Measurements from ENCODE around the gene KIF16B. TPM values are rescaled to one million over a fixed set of nuclear protein-coding genes. Genes with fewer than 3 reads are reported as not detected.

The KIF16B gene
- total and polyA plus RNA-seq, 10 of the 15 experiments (the other 5 are each of a cell fraction or from before 2014, with no cell fraction given): 0.21 to 5.2 (median 3.0) TPM

DNA sequence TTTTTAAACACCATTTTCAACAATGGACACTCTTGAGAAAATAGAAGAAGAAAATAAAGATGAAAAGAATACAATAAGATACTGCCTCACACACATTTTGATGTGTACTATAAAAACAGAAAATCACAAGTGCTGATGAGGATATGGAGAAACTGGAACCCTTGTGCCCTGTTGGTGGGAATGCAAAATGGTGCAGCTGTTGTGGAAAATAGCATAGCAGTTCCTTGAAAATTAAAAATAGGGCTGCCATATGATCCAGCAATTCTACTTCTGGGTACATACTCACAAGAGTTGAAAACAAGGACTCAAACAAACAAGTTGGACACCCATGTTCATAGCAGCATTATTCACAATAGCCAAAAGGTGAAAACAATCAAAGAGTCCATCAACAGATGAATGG lies 173.0 kb downstream of the KIF16B start:
- SMC1A ChIA-PET (ENCODE audit: uncharacterized antibody, unreplicated experiment): no interaction called here
- Histone ChIP-seq H3K9ac (ENCODE audit: control insufficient read depth, insufficient read depth, low read length) (no peak overlapping the region), H2AFZ (ENCODE audit: control insufficient read depth, low read depth, low read length) (no peak overlapping the region), H3K4me3 (no peak overlapping the region), H3K27me3 (replicated peaks in 1 of 2; ENCODE audit: control insufficient read depth in 2 of 2, insufficient read depth in 2 of 2, low read length in 1 of 2) (no peaks in the 10 kb centered on the region), H3K9me3 (replicated peaks; ENCODE audit: control insufficient read depth, insufficient read depth, low read length) (no peaks in the 10 kb centered on the region), H3K4me1 (ENCODE audit: control insufficient read depth, insufficient read depth, low read length) (no peaks in the 10 kb centered on the region), H3K4me2 (ENCODE audit: control insufficient read depth, insufficient read depth) (no peak overlapping the region), H3K36me3 (ENCODE audit: control insufficient read depth in 2 of 2, insufficient read depth in 2 of 2, low read length in 1 of 2) (no peaks in the 10 kb centered on the region), H4K20me1 (ENCODE audit: control insufficient read depth, insufficient read depth) (no peaks in the 10 kb centered on the region), H3K27ac (ENCODE audit: control insufficient read depth, insufficient read depth) (no peak overlapping the region), H3K79me2 (ENCODE audit: control insufficient read depth, insufficient read depth, low read length) (no peaks in the 10 kb centered on the region)
- RAD21 ChIA-PET (ENCODE audit: unreplicated experiment): no interaction called here
- intact Hi-C loops (cut with micrococcal nuclease; ENCODE audit: unreplicated experiment): no loop called here
- CTCF ChIA-PET: no interaction called here
- FAIRE-seq (no peak), ATAC-seq (no peak), DNase-seq (ENCODE audit: low read depth, low spot score) (no peak)
- BruUV-seq (replicated peaks): no TSS peak
- POLR2A ChIA-PET: no interaction called here
- in situ Hi-C loops (cut with MboI): no loop called here
- TF ChIP-seq HCFC1 (IDR thresholded peaks at IDR 0.05; ENCODE audit: low read length) (no peak), SP1 (IDR thresholded peaks at IDR 0.05; ENCODE audit: low read depth, low read length) (no peak), TARDBP (IDR thresholded peaks at IDR 0.05; ENCODE audit: borderline replicate concordance) (no peak), RAD21 (IDR thresholded peaks at IDR 0.05; ENCODE audit: insufficient read depth, low read depth, low read length) (no peak), PAX8 (IDR thresholded peaks at IDR 0.05) (no peak), TCF12 (IDR thresholded peaks at IDR 0.05; ENCODE audit: low read depth, low read length) (no peak), MYB (IDR thresholded peaks at IDR 0.05; ENCODE audit: borderline replicate concordance, low read depth, low read length) (no peak), CEBPZ (IDR thresholded peaks at IDR 0.05; ENCODE audit: low read depth, low read length) (no peak), MXI1 (IDR thresholded peaks at IDR 0.05; ENCODE audit: low read depth, low read length) (no peak), POLR2A (IDR thresholded peaks at IDR 0.05; ENCODE audit: low read depth, low read length) (no peak), POLR2AphosphoS2 (IDR thresholded peaks at IDR 0.05; ENCODE audit: low read depth, low read length) (no peak)
- TF ChIP-seq, protein P1, sequence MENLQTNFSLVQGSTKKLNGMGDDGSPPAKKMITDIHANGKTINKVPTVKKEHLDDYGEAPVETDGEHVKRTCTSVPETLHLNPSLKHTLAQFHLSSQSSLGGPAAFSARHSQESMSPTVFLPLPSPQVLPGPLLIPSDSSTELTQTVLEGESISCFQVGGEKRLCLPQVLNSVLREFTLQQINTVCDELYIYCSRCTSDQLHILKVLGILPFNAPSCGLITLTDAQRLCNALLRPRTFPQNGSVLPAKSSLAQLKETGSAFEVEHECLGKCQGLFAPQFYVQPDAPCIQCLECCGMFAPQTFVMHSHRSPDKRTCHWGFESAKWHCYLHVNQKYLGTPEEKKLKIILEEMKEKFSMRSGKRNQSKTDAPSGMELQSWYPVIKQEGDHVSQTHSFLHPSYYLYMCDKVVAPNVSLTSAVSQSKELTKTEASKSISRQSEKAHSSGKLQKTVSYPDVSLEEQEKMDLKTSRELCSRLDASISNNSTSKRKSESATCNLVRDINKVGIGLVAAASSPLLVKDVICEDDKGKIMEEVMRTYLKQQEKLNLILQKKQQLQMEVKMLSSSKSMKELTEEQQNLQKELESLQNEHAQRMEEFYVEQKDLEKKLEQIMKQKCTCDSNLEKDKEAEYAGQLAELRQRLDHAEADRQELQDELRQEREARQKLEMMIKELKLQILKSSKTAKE (IDR thresholded peaks at IDR 0.05; ENCODE audit: low read depth, poor library complexity, severe bottlenecking): no peak
- TF ChIP-seq, protein P2, sequence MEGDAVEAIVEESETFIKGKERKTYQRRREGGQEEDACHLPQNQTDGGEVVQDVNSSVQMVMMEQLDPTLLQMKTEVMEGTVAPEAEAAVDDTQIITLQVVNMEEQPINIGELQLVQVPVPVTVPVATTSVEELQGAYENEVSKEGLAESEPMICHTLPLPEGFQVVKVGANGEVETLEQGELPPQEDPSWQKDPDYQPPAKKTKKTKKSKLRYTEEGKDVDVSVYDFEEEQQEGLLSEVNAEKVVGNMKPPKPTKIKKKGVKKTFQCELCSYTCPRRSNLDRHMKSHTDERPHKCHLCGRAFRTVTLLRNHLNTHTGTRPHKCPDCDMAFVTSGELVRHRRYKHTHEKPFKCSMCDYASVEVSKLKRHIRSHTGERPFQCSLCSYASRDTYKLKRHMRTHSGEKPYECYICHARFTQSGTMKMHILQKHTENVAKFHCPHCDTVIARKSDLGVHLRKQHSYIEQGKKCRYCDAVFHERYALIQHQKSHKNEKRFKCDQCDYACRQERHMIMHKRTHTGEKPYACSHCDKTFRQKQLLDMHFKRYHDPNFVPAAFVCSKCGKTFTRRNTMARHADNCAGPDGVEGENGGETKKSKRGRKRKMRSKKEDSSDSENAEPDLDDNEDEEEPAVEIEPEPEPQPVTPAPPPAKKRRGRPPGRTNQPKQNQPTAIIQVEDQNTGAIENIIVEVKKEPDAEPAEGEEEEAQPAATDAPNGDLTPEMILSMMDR (IDR thresholded peaks at IDR 0.05 in 2 of 3, conservative IDR thresholded peaks at IDR 0.05 in 1 of 3; ENCODE audit: control insufficient read depth in 2 of 3, extremely low read depth in 1 of 3, insufficient read depth in 1 of 3, low read depth in 3 of 3, low read length in 3 of 3): no peak

All from GM12878 (cell line).